Measurements from ENCODE around the gene AQP12B.
"Not testable (repeated sequence)": the region's sequence is repeated elsewhere in the genome, so short reads cannot be mapped to it uniquely, and the experiment has no call there.

Gene AQP12B, protein sequence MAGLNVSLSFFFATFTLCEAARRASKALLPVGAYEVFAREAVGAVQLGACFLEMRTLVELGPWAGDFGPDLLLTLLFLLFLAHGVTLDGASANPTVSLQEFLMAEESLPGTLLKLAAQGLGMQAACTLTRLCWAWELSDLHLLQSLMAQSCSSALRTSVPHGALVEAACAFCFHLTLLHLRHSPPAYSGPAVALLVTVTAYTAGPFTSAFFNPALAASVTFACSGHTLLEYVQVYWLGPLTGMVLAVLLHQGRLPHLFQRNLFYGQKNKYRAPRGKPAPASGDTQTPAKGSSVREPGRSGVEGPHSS

GRCh38 chr2:240682431-240683224 is at the start of gene AQP12B:
AQP12B (minus strand) TSS chr2:240682885; CDS start chr2:240682837, 48 bp downstream.
- DNase-seq (ENCODE audit: low read depth), result not testable (repeated sequence)

GRCh38 chr2:240732184-240732583 is 49.5 kb upstream of the AQP12B start:
- DNase-seq (ENCODE audit: low read depth), result no peak

DNA sequence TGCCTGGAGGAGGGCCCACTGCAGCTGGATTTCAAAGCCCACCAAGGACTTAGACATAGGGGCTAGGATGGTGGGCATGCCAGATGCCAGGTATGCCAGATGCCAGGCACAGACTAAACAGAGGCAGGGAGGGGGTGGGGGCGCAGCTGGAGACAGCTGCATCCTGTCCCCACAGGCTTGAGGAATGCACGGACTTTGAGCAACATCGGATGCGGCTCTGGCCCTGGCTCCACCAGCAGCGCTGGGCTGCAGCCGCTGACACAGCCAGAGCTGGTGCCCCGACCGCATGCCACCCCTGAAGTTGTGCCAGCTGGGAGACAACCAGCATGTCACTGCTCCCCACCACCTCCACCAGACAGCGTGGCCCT is 48.5 kb upstream of the AQP12B start:
- no peak for DNase-seq (ENCODE audit: low read depth)

DNA sequence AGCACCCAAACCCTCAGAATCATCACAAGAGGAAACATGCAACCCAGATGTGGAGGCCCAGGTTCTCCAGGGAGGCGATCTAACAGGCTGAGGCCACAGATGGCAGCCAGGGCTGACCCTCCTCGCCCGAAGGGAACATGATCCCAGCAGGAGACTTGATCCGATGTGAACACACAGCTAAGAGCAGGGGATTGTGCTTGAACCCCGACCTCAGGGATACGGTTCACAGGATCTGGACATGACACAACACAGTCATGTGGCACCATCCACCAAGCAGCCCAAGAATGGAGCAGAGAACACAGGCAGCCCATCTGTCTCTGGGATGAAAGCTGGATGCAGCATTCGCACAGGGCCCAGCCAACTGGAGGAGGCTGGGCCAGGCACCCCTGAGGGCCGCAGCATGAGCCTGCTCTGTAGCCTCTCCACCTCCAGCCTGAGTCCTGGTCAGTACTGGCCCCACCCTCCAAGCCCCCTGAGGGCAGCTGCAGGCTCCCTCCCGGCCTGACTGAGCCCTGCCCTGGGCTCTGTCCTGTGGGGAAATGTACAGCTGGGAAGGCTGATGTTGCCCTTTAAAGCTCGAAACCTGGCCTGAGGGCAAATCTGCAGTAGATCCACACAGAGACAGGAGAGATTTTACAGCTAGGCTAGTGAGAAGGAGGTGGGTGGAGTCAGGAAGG is 48.0 kb upstream of the AQP12B start:
- no peak for DNase-seq (ENCODE audit: low read depth)

DNA sequence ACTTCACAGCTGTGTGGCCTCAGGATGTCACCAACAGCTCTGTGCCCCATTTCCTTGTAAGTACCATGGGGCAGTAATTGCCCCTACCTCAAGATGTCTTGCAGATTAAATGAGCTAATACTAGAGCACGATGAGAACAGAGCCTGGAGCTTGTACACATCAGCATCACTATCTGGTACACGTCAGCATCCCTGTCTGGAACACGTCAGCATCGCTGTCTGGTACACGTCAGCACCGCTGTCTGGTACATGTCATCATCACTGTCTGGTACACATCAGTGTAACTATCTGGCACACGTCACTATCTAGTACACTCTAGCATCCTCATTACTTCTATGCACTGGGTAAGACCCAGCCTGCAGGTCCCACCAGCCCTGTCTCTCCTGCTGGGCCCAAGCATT is 46.1 kb upstream of the AQP12B start:
- DNase-seq (ENCODE audit: low read depth), result no peak

DNA sequence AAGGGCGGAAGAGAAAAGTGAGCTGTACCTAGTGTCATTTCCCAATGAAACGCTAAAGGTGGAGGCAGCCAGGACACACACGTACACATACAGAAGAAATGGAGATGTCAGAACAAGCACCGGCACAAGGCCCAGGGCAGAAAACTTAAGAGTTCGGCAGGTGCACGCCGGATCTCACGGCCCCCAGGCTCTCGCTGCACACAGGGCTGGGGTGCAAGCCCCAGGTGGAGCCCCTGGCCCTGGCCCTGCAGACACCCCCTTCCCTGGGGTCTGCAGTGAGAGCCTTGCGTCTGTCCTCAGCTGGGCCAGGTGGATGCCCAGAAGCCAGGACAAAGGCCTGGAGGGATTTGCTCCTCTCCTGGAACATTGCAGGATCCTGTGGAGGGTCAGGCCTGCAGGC is 45.7 kb upstream of the AQP12B start:
- no peak for DNase-seq (ENCODE audit: low read depth)

DNA sequence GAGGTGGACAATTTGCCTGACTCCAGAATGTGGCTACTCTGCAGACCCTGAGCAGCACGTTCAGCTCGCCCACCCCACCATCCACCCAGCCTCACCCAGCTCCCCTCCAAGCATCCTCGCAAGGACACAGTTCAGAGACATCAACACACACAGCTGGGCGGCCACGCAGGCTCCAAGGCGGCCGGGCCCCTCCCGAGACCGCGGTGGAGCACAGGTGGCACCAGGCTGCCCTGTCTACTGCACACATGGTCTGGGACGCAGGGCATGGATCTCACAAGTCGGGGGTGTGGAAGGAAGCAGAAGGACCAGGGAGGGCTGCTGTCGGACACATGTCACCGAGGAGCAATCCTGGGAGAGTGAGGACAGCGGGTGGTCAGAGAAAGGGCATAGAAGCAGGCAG is 45.2 kb upstream of the AQP12B start:
- no peak for DNase-seq (ENCODE audit: low read depth)

DNA sequence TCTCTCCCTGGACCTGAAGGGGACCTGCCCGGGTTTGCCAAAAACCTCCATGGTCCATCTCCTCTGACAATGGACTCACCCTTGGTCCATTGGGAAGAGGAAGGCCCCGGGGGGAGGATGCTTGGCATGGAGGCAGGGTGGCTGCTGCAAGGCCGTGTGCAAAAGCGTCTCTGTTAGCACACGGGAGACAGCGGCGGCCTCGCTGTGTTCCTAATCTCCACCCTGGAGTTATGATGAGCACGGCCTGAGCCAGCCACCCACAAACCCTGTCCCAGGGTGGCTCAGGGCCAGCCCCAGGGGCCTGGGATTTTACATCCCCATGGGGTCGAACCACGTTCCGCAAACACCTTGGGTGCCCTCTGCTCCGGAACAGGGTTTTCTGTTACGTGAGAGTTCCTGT is 44.8 kb upstream of the AQP12B start:
- DNase-seq (ENCODE audit: low read depth), result no peak

DNA sequence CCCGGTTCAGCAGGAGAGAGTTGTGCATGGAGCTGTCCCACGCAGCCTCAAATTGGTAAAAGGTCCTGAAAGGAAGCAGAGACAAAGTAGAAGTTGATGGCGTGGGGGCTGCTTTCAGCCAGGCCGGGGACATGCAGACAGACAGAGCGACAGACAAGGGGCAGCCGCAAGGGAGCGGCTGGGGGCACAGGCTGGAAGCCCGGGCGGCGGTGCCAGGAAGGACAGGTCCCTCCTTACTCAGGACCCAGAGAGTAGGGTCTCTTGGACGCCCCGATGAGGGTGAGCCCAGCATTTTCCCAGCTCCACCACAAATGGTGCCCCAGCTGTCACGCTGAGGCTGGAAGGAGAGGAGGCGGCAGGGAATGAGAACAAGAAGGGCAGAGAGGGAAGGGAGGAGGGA is 44.2 kb upstream of the AQP12B start:
- no peak for DNase-seq (ENCODE audit: low read depth)

- no peak for DNase-seq (ENCODE audit: low read depth)
Observed at GRCh38 chr2:240725671-240726070, 43.0 kb upstream of the AQP12B start.

- no peak for DNase-seq (ENCODE audit: low read depth)
Observed at GRCh38 chr2:240725266-240725665, 42.6 kb upstream of the AQP12B start.

DNA sequence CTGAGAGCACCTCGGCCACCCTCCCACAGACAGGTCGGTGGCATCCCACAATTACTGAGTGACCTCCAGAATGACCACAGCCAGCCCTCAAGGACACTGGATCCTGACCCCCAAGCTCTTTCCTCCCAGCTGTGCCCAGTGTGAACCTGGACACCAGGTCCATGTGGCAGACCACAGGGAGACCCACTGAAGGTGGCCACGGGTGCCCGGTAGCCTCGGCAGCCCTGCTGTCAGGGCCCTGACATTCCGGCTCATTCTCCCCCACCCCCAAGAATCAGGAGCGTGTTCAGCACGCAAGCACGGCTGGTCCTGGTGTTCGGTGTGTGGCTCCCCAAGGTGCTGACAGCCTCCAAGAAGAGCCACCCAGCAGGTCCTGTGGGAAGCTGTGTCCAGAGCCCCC is 41.7 kb upstream of the AQP12B start:
- no peak for DNase-seq (ENCODE audit: low read depth)

- no peak for DNase-seq (ENCODE audit: low read depth)
Observed at GRCh38 chr2:240723851-240724250, 41.2 kb upstream of the AQP12B start.

- no peak for DNase-seq (ENCODE audit: low read depth)
Observed at GRCh38 chr2:240722796-240723735, 40.4 kb upstream of the AQP12B start.

- DNase-seq (ENCODE audit: low read depth), result no peak
Observed at GRCh38 chr2:240722376-240722775, 39.7 kb upstream of the AQP12B start.

DNA sequence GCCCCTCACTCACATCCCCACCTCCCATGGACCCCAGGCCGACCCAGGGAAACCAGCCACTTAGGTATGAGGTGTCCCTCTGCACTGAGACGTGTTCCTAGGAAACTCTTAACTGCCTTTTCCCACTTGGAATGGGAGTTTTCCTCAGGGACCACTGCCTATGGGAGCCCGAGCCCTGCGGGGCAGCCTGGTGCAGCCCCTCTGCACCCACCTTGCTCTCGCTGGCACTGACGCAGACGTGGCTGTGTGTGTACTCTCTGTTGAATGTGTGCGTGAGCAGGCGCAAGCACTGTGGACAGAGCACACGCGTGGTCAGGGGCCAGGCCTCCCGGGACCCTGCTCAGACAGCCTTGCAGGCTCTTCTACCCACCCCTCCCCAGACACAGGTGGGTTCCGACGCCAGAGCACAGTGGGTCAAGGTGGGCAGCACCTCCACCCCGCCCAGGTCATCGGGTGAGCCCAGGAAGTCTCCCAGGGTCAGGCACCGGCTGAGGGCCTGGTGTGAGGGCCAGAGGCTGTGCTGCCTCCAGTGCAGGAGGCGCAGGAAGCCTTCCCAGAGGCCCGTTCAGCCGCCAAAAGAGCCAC is 39.0 kb upstream of the AQP12B start:
- DNase-seq (ENCODE audit: low read depth), result no peak

- no peak for DNase-seq (ENCODE audit: low read depth)
Observed at GRCh38 chr2:240720686-240721595, 38.3 kb upstream of the AQP12B start.

DNA sequence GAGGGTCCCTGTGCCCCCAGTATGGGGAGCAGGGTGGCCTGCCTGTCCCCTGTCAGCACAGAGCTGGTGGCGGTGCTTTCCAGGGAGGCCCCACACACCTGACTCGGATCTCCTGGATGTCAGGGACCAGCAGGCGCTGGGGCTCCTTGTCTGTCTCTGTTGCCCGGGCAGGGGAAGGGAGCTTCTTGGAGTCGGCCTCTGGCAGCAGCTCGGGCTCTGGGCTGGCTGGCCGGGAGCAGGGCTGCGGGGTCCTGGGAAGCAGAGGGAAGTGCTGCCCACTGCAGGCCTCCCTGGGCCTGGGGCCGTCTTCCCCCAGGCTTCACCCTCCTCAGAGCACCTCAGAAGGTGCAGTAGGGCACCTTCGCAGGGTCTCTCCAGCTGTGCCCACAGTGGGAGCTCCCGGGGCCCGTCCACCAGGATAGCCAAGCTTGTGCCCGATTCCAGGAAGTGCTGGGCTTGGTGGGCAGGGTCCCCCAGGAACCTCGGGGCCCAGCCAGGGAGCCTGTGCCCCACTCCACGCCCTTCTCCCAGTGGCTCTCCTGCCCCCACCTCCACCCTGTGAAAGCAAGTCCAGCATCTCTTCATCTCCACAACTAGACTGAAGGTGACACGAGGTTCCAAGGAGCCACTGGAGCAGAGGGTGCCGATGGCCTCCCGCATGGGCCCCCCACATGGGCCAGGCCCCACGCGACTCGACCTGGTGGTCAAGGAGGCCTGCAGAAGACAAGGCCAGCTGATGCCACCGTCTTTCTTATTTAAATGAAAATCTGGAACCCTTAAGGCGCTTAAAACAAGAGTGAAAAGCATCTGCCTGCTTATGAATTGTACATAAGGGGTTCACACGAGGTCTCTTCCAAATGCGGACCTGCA is 37.2 kb upstream of the AQP12B start:
- no peak for DNase-seq (ENCODE audit: low read depth)

- DNase-seq (ENCODE audit: low read depth), result no peak
Observed at GRCh38 chr2:240718896-240719490, 36.3 kb upstream of the AQP12B start.
